Measurements from ENCODE around the gene COX5A.

DNA sequence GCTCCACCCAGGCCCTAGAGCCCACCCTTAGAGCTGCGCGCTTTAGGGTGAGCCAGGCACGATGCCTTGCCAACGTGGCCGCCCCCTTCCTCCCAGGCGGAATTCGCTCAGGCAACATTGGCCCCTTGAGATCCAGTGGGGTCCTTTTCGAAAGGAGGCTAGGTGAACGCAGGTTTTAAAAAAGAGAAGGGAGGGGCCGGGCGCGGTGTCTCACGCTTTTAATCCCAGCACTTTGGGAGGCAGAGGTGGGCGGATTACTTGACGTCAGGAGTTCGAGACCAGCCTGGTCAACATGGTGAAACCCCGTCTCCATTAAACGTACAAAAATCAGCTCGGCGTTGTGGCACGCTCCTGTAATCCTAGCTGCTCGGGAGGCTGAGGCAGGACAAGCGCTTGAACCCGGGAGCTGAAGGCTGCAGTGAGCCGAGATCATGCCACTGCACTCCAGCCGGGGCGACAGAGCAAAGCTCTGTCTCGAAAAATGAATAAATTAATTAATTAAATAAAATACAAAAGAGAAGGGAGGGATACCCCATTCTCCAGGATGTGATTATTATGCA, 19.7 kb upstream of the COX5A start:
- no peak for TF ChIP-seq POLR2AphosphoS5 (IDR thresholded peaks at IDR 0.05; ENCODE audit: low read depth, low read length)
- no peak for TF ChIP-seq SIN3A (IDR thresholded peaks at IDR 0.05; ENCODE audit: borderline replicate concordance, insufficient read depth, low read length)
- TF ChIP-seq, protein P1, sequence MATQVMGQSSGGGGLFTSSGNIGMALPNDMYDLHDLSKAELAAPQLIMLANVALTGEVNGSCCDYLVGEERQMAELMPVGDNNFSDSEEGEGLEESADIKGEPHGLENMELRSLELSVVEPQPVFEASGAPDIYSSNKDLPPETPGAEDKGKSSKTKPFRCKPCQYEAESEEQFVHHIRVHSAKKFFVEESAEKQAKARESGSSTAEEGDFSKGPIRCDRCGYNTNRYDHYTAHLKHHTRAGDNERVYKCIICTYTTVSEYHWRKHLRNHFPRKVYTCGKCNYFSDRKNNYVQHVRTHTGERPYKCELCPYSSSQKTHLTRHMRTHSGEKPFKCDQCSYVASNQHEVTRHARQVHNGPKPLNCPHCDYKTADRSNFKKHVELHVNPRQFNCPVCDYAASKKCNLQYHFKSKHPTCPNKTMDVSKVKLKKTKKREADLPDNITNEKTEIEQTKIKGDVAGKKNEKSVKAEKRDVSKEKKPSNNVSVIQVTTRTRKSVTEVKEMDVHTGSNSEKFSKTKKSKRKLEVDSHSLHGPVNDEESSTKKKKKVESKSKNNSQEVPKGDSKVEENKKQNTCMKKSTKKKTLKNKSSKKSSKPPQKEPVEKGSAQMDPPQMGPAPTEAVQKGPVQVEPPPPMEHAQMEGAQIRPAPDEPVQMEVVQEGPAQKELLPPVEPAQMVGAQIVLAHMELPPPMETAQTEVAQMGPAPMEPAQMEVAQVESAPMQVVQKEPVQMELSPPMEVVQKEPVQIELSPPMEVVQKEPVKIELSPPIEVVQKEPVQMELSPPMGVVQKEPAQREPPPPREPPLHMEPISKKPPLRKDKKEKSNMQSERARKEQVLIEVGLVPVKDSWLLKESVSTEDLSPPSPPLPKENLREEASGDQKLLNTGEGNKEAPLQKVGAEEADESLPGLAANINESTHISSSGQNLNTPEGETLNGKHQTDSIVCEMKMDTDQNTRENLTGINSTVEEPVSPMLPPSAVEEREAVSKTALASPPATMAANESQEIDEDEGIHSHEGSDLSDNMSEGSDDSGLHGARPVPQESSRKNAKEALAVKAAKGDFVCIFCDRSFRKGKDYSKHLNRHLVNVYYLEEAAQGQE (IDR thresholded peaks at IDR 0.05; ENCODE audit: insufficient read depth in 1 of 2, low read depth in 2 of 2, low read length in 2 of 2): no peak
- no peak for TF ChIP-seq TAF1 (IDR thresholded peaks at IDR 0.05; ENCODE audit: borderline replicate concordance, insufficient read depth, low read length)

All from PFSK-1 (cell line).